ENCODE results near the gene PACRG.

Gene PACRG

DNA sequence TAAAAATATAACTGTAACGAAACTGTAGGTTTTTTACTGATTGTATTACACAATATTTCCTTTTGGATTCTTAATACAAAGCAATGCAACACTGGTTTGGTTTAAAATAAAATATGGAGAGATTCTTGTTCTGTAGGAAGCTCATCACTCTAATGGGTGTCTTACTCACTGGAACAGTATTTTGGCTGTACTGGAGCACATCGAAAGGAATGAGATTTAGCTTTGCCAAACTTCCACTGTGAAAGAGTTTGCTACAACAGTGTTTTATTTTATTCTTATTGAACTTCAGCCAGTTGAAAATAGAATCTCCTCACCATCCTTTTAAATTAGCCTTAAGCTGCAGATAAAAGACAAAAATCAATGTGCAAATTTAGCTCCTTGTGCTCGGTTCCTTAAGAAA, 456.0 kb downstream of the PACRG start:
- H3K4me3 ChIP-seq (ENCODE audit: low read length), result no peak overlapping the region
- TF ChIP-seq, protein P1, sequence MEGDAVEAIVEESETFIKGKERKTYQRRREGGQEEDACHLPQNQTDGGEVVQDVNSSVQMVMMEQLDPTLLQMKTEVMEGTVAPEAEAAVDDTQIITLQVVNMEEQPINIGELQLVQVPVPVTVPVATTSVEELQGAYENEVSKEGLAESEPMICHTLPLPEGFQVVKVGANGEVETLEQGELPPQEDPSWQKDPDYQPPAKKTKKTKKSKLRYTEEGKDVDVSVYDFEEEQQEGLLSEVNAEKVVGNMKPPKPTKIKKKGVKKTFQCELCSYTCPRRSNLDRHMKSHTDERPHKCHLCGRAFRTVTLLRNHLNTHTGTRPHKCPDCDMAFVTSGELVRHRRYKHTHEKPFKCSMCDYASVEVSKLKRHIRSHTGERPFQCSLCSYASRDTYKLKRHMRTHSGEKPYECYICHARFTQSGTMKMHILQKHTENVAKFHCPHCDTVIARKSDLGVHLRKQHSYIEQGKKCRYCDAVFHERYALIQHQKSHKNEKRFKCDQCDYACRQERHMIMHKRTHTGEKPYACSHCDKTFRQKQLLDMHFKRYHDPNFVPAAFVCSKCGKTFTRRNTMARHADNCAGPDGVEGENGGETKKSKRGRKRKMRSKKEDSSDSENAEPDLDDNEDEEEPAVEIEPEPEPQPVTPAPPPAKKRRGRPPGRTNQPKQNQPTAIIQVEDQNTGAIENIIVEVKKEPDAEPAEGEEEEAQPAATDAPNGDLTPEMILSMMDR (conservative IDR thresholded peaks at IDR 0.05; ENCODE audit: low read depth, low read length), result no peak
- no peak for DNase-seq (ENCODE audit: low read depth)

DNA sequence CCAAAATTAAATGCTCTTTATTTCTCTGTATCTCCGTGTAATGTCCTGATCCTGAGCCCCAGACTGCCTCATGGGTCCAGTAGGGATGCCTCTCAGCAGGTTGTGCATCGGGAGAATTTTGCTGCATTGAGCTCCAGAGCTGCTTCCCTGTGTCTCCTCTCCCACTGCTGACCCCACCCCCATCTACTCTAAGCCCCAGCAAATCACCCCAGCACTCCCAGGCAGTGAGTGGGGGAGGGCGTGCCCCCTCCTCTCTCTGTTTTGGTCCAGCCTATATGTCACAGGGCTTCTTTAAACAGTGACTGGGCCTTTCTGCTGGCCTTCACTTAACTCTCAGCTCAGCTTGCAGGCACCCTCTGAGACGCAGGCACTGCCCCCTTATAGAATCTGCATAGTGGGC, 458.0 kb downstream of the PACRG start:
- H3K4me3 ChIP-seq (ENCODE audit: low read length), result no peak overlapping the region
- TF ChIP-seq, protein P1 (conservative IDR thresholded peaks at IDR 0.05; ENCODE audit: low read depth, low read length), result no peak
- no peak for DNase-seq (ENCODE audit: low read depth)

DNA sequence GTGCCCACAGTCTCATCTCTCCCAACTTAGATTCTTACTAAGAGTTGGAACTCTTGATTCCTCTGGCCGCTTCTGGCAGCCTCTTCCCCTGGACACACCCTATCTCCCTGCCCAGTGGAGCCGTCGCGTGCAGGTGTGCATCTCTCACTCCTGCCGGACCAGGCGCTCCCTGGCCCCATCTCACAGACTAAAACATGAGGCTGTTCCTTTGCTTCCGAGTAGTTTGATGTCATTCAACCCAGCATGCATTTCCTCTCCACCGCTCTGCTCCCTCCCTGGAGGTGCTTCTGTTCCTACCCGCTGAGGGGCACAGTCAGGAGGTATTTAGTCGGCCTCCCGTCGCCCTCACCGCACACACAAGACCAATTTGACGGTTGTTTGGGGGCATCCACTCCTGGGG, 458.8 kb downstream of the PACRG start:
- no peak overlapping the region for H3K4me3 ChIP-seq (ENCODE audit: low read length)
- TF ChIP-seq, protein P1 (conservative IDR thresholded peaks at IDR 0.05; ENCODE audit: low read depth, low read length), result no peak
- no peak for DNase-seq (ENCODE audit: low read depth)

DNA sequence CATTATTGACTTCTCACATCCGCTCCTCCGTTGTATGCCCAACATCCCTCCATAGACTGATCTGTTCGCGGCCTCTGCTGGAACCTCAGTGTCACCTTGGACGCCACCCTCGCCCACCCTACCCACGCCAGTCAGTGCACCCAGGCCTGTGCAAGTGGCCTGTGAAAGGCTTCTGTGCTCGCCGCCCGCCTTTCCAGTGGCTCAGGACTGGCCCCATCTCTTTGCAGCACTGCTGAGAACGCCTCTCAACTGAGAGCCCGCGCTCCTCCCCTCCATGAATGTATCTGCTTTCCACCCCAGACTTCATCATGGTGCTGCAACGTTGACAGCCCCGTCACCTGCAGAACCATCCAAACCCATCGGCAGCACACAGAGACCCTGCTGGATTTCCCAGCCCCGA, 459.4 kb downstream of the PACRG start:
- DNase-seq (ENCODE audit: low read depth), result no peak
- no peak overlapping the region for H3K4me3 ChIP-seq (ENCODE audit: low read length)
- TF ChIP-seq, protein P1 (conservative IDR thresholded peaks at IDR 0.05; ENCODE audit: low read depth, low read length), result no peak

DNA sequence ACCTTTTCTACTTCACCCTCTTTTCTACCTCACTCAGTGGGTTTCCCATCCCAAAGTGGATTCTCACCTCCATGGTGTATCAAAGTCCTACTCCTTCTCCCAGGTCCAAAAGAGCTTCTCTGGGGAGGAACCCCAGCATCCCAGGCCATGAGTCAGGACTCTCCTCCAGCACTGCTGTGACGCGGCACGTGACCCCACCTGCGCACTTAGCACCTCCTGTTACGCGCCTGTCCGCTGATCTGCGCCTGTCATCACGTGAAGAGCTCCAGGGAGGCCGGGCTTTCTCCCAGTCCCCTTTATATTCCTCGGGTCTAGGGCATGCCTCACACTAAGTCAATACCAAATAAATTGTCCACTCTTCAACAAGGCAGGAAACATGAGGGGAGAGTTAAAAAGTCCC, 459.8 kb downstream of the PACRG start:
- H3K4me3 ChIP-seq (ENCODE audit: low read length), result no peak overlapping the region
- DNase-seq (ENCODE audit: low read depth), result no peak
- TF ChIP-seq, protein P1 (conservative IDR thresholded peaks at IDR 0.05; ENCODE audit: low read depth, low read length), result no peak

DNA sequence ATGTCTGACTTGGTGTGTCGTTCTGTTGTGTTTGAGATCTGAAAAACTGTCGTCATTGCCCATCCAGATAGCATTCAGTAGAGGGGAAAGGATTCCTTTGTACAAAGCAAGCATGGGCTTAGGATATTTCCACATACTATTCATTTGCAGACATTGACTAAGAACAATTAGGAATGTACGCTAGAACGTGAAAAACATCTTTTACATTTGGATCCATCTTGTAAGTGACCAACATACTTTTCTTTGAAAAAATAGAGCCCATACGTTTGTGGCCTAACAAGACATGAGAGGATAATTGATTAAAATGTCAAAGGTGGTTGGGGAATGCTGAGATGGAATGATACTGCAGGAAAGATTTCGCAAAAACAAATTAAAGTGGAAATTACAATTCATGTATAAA, 461.0 kb downstream of the PACRG start:
- TF ChIP-seq, protein P1 (conservative IDR thresholded peaks at IDR 0.05; ENCODE audit: low read depth, low read length), result no peak
- no peak overlapping the region for H3K4me3 ChIP-seq (ENCODE audit: low read length)
- DNase-seq (ENCODE audit: low read depth), result no peak

DNA sequence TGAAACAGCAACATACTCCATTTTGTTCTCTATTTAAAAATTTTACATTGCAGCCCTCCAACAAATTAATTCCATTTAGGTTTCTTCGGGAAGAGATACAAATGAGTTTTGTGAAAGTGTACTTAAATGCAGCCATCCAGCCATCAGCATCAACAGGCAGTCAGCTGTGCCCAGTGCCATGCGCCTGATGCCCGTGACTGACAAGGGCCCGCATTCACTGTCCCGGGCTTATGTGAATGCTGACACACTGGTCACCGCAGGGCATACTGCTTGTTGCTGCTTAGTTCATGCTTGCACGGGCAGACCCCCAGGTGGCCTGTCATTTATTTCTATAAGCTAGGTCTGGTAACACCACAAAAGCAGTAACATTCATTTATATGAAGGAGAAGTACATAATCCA, 461.8 kb downstream of the PACRG start:
- DNase-seq (ENCODE audit: low read depth), result no peak
- TF ChIP-seq, protein P1 (conservative IDR thresholded peaks at IDR 0.05; ENCODE audit: low read depth, low read length), result no peak
- H3K4me3 ChIP-seq (ENCODE audit: low read length), result no peak overlapping the region
